Mammary epithelial cell (primary cell): ENCODE data around the gene MUCL3.

ENCODE experiments used
- EZH2 ChIP-seq: IDR thresholded peaks from 2 replicates; pipeline ENCODE4 v1.6.1; 2012; ENCODE audit warnings: low read length, inconsistent platforms, borderline replicate concordance
- TF ChIP-seq, protein P1 (sequence below), 2 donors: IDR thresholded peaks in 1 of 2; conservative IDR thresholded peaks in 1 of 2; 2 replicates each; pipeline ENCODE4 v1.5.1; 2011 to 2012; ENCODE audit warnings: inconsistent platforms in 2 of 2, low read length in 2 of 2, mild to moderate bottlenecking in 2 of 2, control low read depth in 1 of 2, low read depth in 1 of 2; ENCODE audit not compliant: insufficient read depth in 1 of 2; ENCODE audit errors: extremely low read depth in 1 of 2

DNA sequence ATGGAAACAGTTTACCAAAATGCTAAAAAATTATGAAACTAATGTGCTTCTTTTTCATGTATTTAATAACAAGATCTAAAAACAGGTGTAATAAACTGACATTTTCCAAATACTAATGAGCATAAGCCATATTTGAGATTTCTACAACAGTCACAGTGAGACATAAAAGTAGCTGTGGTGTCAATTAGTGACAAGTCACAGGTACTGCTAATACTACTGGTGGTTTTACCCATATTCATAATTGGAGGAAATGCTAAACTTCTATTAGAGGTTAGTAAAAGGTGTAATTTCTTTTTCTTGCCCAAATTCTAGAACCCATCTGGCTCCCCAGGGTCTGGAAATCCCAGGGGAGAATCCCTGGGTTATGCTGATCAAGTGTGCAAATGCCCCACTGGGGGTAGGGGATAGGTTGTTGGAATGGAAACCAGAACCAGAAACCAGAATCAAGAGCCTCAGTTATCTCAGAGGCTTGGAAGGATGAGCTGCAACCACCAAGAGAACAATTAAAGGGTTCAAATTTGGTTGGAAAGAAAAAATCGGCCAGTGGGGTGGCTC is 39.8 kb upstream of the MUCL3 start:
- TF ChIP-seq, protein P1, sequence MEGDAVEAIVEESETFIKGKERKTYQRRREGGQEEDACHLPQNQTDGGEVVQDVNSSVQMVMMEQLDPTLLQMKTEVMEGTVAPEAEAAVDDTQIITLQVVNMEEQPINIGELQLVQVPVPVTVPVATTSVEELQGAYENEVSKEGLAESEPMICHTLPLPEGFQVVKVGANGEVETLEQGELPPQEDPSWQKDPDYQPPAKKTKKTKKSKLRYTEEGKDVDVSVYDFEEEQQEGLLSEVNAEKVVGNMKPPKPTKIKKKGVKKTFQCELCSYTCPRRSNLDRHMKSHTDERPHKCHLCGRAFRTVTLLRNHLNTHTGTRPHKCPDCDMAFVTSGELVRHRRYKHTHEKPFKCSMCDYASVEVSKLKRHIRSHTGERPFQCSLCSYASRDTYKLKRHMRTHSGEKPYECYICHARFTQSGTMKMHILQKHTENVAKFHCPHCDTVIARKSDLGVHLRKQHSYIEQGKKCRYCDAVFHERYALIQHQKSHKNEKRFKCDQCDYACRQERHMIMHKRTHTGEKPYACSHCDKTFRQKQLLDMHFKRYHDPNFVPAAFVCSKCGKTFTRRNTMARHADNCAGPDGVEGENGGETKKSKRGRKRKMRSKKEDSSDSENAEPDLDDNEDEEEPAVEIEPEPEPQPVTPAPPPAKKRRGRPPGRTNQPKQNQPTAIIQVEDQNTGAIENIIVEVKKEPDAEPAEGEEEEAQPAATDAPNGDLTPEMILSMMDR (conservative IDR thresholded peaks at IDR 0.05 in 1 of 2, IDR thresholded peaks at IDR 0.05 in 1 of 2; ENCODE audit: extremely low read depth in 1 of 2, insufficient read depth in 1 of 2, low read depth in 1 of 2, low read length in 2 of 2): no peak
- TF ChIP-seq EZH2: no peak
